ENCODE results near the gene PLEKHN1.
A peak's percentile ranks its signal among the peaks of the same experiment; 100 is the strongest.

Gene PLEKHN1

DNA sequence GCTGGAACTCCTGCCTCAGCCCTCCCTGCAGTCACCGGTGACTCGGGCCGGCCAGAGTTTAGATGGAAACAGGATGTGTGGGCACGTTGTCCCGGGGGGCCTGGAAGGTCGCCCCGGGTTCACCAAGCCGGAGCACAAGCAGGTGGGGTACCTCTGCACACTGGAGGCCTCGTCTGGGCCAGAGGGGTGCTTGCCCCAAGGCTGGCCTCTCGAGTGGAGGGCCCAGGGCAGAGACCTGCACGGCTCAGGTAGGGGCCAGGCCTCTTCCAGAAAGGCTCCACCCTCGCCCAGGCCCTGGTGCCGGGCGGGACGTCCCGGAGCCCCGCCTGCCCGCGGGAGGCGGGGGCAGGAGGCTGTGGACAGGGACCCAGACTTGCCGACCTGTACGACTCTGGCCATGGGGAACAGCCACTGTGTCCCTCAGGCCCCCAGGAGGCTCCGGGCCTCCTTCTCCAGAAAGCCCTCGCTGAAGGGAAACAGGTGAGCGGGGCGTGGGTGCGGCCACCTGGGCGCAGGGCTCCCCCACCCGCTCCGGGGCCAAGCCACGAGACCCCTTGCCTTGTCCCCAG, at the start of gene PLEKHN1:
Gene PLEKHN1 (plus strand): TSS at position 348 of the 569 bp plus-strand sequence. CDS start 50 bp downstream, at position 398.
- DNase-seq: no peak

- DNase-seq: no peak
Observed at GRCh38 chr1:917076-917459, 49.2 kb upstream of the PLEKHN1 start.

- no peak for DNase-seq
Observed at GRCh38 chr1:917466-918091, 48.7 kb upstream of the PLEKHN1 start.

DNA sequence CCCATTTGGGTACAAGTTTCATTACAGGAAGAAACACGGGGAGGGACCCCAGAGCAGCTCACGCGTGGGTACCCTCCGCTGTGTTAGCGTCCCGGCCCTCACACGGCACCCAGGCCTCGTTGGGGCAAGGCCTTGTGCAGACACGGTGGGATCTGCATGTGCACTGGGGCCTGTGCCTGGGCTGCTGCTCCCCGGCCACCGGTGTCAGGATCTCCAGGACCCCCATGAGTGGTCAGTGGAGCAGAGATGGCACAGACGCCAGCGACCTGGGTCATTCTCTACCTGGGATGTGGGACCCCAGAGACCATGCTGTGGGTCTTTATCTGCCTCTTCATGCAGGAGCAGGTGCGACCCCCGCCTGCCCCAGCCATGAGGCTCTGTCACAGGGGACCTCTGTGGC, 47.9 kb upstream of the PLEKHN1 start:
- no peak for DNase-seq

GRCh38 chr1:918843-919242, 47.4 kb upstream of the PLEKHN1 start:
- DNase-seq: no peak

DNA sequence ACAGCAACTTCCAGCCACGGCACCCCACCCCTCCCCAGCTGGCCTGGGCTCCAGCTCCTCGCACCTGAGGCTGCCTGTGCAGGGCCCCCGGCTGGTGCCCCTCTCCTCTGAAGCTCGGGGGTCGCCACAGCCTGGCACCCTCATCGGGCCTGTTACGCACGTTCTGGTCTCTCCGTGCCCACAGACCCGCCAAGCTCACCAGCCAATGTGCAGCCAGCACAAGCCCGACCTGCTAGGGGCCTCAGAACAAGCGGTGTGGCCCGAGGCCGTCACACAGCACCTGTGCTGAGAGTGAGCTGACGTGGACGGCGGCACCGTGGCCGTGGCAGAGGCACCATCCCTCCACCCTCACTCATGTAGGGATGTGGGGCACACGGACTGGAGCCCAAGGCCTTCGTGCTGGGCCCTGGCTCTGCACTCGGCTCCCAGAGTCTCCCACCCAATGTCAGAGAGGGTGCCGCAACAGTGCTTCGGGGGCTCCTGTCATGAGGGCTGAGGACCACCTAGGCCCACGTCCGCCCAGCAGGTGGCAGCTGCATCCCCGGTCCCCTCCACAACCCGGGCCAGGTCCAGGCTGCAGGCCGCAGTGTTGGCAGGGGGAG, 46.9 kb upstream of the PLEKHN1 start:
- no peak for DNase-seq

GRCh38 chr1:920010-920409, 46.3 kb upstream of the PLEKHN1 start:
- DNase-seq: no peak

DNA sequence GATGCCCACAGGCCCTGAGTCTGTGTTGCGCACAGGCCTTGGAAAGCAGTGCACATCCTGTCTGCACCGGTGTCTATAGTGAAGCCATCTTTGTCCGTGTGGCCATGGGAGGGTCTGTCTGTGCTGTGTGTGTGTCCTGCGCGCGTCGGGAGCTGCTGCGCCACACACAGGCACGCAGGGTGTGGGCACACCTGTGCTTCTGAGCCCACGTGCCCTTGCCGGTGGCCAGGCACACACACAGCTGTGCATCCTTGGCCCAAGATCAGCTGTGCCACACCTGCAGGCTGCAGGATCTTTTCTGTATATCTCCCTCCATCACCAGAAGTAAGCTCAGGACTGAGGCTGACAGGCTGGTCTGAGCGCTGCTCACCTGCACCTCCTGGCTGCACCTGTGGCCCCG, 45.8 kb upstream of the PLEKHN1 start:
- no peak for DNase-seq

DNA sequence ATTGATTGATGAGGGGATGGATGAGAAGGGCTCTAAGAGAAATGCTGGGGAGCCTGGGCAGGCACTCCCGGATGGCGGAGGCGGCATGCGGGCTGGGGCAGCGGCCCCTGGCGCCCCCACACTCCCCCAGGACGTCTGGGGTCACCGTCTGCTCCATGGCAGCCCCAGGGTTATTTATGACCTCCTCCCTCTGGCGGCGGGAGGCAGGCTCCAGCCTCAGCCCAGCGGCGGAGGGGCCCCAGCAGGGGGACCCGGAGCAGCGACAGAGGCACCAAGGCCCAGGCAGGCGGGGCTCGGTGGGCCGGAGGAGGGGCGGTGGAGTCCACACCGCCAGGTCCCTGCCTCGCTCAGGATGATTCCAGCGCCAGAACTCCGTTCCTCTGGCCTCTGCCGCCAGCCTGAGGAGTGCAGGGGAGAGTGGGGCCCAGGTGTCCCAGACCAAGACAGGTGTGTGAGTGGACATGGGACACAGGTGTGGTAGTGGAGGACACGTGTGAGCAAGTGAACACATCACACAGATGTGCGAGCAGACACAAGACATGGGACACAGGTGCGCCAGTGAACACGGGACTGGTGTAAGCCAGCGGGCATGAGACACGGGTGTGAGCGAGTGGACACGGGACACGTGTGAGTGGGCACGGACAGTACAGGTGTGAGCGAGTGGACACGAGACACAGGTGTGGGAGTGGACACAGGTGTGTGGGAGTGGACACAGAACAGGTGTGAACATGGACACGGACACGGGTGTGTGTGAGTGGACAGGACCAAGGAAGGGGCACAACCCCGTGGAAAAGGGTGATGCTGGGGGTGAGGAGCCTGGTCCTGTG, 45.1 kb upstream of the PLEKHN1 start:
- DNase-seq: peak; percentile 75

- DNase-seq: peak; percentile 65
Observed at GRCh38 chr1:923131-923990, 42.9 kb upstream of the PLEKHN1 start, which contains the start of gene SAMD11. Gene SAMD11, plus strand, starts transcription at chr1:923923. Its CDS starts 509 bp downstream, at chr1:924432.

- DNase-seq: no peak
Observed at GRCh38 chr1:923991-924655, 42.2 kb upstream of the PLEKHN1 start.

- DNase-seq: peak; percentile 40
Observed at GRCh38 chr1:924656-925560, 41.4 kb upstream of the PLEKHN1 start.

DNA sequence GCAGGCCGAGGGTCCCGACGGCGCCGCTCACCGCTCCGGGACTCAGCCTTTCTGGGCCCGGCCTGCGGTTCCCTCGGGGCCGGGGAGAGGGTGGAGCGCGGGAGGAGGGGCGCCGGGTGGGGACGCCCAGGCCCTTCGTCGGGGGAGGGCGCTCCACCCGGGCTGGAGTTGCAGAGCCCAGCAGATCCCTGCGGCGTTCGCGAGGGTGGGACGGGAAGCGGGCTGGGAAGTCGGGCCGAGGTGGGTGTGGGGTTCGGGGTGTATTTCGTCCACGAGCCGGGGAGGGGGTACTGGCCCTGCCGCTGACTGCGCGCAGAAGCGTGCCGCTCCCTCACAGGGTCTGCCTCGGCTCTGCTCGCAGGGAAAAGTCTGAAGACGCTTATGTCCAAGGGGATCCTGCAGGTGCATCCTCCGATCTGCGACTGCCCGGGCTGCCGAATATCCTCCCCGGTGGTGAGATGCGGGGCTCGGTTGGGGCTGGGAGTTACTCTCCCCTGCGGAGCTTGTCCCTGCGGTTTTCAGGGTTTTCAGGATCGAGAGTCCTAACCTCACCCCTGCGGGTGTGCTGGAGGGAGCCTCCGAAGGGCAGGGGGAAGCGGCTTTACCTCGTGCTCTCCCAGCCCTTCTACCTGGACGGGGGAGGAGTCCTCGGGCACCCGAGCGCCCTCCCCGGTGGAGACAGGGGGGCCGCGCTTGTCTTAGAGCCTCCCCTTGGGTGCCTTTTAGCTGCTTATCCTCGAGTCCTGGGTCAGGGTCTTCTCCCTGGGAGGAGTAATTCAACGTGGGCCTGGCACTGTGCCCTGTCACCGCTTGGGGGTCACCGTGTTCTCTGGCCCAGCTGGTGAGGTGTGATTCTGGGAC, 40.5 kb upstream of the PLEKHN1 start:
- no peak for DNase-seq

GRCh38 chr1:927234-927633, 39.0 kb upstream of the PLEKHN1 start:
- no peak for DNase-seq

DNA sequence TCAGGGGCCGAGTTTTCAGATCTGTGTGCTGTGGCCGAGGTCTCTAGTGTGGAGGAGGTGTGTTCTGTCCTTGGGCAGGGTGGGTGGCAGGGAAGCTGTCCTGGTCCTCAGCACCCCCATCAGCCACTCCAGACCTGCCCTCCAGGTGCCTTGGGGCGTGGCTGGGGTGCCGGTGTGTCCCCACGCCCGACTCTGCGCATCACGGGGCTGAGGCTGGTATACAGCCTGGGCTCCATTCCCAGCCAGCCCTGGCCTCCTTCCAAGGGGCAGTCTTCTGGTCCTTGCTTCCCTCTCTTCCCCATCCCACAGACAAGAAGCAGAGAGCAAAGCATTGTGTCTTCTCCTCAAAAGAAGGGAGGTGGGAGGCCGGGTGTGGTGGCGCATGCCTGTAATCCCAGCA, 38.5 kb upstream of the PLEKHN1 start:
- DNase-seq: no peak

DNA sequence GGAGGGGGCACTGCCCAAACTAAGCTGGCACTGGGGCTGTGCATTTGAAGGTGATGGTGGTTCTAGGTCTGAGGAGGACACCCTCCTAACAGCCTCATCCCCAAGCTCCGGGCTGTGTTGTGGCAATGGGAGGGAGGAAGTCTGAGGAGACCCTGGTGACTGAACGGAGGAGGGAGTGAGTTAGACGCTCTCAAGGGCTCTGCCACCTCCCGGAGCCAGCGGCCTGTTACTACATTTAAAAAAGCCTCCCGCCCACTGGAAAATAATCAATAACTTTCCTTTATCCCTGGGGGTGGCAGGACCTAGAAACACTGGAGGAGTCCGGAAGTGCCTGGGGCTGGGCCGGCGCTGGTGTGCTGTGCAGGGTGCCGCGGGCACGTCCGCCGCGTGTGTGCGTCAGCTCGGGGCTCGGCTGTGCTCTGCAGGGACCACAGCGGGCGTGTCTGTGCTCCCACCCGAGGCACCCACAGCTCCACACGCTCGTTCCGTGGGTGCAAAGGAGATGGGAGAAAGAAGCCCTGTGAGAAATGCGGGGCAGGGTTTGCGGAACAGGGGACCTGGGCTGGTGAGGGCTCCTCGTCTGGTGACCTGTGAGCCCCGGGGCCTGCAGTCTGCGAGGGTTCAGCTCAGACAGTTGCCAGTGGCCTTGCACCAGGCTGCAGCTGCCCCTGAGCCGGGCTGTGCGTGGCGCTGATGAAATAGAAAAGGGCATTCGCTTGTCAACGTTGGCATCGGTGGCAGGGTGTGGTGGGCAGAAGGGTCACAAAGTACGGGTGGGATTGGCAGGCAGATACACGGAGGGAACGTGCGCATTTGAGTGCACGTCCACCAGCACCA, 37.2 kb upstream of the PLEKHN1 start:
- no peak for DNase-seq

DNA sequence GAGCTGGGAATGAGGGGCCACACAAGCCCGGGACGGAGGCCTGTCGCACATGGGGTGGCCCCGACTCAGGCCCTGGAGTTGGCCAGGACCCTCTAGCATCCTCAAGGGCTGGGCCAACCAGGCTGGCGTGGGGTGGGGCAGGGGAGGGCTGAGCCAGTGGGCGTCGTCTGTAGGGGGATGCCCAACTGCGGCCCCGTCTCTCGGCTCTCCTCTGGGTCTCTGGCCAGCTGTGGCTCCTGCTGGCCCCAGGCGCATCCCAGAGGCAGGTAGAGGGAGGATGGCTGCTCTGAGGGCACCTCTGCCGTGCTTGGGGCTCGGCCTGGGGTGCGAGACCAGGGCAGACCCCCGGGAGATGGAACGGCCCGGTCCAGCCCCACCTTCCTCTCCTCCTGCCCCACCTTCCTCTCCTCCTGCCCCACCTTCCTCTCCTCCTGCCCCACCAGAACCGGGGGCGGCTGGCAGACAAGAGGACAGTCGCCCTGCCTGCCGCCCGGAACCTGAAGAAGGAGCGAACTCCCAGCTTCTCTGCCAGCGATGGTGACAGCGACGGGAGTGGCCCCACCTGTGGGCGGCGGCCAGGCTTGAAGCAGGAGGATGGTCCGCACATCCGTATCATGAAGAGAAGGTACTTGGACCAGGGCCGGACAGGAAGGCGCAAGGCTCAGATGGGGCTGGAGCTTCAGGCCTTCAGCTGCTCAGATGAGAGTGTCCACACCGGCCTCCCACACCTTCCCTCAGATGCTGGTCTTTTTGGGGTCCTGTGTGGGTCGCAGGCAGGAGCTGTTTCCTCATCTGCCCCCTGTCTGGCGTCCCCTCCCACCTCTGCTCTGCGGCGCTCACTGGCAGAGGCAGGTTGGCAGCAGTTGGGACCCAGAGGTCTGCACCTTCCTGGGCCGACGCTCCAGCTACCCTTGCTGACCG, 36.3 kb upstream of the PLEKHN1 start:
- DNase-seq: no peak

DNA sequence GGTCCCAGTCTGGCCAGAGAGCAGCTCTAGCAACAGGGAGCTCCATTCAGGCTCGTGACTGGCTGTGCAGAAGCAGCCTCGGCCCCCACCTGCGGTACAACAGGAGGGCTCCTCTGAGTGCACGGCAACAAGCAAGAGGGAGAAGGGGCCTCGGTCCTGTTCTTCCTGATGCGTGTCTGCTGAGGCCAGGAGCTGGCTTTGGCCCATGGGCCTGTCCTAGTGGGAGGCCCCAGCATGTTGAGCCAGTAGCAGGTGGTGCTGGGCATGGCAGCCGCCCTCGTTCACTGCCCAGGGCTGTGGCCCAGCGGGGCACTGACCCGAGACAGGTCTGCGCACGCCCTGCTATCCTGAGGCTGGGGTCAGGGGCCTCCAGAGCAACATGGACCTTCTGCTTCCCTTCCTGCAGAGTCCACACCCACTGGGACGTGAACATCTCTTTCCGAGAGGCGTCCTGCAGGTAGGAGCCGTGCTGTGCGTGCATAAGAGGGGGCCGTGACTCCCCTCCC, 35.6 kb upstream of the PLEKHN1 start:
- DNase-seq: no peak
